GM10266 (cell line): ENCODE data around the gene XDH.

Experiments
- DNase-seq: peaks from one replicate; pipeline ENCODE4 v3.0.0; 2012; ENCODE audit errors: extremely low spot score
- TF ChIP-seq, protein P1 (sequence below): IDR thresholded peaks from 2 replicates; pipeline ENCODE4 v1.5.1; 2012; ENCODE audit warnings: mild to moderate bottlenecking, low read depth; ENCODE audit not compliant: control insufficient read depth, insufficient read depth; ENCODE audit errors: missing control alignments

The XDH gene

DNA sequence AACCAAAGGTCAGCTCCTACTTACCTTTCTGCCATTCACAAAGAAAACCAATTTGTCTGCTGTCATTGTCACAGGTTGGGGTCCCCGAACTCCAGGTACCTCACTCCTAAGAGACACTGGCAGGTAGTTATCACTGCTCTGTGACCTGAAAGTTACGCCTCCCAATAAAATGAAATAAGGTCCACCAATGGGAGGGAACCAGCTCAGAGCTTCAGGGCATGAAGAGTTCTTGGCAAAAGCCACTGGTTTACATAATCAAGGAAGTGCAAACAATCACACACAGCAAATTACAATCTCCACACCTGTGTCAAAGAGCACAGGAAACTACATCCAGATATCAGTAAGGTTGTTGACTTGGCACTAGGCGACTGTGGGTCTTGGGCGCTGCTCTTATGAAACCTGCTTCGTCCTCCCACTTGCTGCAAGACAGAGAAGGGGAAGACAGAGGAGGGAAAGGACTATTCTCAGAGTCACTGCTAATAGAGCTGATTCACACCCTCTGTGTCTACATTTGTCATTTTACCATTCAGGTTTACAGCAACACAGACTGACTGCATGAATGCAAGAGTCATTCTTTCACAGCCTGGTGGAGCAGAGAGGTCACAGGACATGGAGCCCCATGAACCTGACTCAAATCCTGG, at the start of gene XDH:
XDH (minus strand) TSS at position 142 of the 641 bp plus-strand sequence; CDS start at position 66, 76 bp downstream.
- TF ChIP-seq, protein P1, sequence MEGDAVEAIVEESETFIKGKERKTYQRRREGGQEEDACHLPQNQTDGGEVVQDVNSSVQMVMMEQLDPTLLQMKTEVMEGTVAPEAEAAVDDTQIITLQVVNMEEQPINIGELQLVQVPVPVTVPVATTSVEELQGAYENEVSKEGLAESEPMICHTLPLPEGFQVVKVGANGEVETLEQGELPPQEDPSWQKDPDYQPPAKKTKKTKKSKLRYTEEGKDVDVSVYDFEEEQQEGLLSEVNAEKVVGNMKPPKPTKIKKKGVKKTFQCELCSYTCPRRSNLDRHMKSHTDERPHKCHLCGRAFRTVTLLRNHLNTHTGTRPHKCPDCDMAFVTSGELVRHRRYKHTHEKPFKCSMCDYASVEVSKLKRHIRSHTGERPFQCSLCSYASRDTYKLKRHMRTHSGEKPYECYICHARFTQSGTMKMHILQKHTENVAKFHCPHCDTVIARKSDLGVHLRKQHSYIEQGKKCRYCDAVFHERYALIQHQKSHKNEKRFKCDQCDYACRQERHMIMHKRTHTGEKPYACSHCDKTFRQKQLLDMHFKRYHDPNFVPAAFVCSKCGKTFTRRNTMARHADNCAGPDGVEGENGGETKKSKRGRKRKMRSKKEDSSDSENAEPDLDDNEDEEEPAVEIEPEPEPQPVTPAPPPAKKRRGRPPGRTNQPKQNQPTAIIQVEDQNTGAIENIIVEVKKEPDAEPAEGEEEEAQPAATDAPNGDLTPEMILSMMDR: no peak
- no peak for DNase-seq

DNA sequence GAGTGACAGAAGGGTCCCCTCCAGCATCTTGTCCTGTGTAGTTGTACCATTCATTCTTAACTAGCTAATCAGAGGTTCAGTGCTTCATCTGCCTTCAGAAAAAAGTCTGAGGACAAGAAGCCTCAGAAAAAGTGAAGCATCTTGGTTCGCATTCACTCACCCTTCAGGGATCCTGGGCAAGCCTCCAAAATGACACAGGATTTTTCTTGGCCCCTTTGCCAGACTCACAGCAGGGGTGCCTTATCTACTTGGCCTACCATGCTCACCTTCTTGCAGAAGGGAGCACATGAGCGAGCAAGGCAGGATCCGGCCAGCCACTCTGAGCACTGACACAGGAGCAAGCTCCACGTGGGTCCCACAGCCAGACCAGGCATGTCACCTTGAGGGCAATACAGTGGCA, 43.1 kb upstream of the XDH start:
- no peak for DNase-seq
- TF ChIP-seq, protein P1: no peak

DNA sequence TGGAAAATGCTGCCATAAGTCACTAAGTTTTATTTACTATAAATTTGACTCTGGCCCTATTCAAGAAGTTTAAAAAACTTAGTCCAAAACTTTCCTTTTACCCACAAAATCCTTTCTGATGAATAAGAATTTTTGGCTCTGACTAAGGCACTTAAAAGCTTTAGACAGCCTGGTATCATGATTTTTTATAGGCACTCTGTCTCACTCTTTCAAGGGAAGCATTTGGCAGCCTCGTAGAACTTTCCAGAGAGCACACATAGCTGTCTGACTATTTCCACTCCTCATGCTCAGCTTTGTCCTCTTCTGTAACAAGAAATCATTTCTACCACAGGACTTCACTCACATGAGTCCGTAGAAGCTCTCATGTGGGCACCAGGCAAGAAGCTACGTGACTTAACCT, 32.3 kb upstream of the XDH start:
- TF ChIP-seq, protein P1: no peak
- DNase-seq: no peak

DNA sequence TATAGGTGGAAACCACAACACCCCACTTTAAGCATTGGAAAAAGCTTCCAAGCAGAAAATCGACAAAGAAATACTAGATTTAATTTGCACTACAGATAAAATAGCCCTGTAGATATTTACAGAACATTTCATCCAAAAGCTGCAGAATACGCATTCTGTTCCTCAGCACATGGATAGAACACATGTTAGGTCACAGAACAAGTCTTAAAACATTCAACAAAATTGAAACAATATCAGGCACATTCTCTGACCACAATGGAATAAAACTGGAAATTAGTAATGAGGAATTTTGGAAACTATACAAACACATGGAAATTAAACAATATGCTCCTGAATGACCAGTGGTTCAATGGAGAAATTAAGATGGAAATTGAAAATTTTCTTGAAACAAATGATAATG, 27.8 kb upstream of the XDH start:
- TF ChIP-seq, protein P1: no peak
- no peak for DNase-seq

DNA sequence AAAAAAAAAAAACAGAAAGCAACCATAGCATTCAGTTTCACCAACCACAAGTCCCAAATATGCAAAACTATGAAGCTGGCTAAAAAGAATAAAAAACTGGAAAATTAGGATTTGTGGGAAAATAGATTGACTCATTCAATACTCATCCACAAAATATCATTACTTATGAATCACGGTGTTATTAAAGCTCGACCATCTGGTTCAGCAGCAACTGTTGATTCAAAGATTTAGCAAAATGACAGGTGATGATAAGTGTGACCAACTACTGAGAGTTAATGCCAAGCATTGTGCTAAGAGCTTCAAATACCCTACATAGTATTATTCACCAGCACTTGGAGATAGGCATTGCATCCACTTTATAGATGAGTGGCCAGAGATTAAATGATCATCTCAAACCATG, 26.2 kb upstream of the XDH start:
- no peak for DNase-seq
- TF ChIP-seq, protein P1: no peak

DNA sequence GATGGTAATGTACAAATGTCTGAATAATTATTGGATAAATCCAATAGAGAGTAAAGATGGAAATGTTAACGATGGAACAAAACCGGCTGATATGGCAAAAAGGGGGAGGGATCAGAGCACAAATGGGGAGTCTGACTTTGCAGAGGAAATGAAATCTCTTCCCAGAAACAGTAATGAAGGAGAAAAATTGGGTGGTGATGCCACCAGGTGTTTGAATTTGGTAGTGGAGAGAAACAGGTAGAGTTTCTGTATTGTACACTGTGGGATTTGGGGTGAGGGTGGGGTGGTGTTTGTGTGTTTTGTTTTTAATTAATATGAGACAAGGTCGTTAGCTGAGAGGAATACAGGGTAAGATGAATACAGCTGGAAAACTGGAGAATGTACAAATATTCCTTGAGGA, 20.4 kb upstream of the XDH start:
- no peak for DNase-seq
- TF ChIP-seq, protein P1: no peak

DNA sequence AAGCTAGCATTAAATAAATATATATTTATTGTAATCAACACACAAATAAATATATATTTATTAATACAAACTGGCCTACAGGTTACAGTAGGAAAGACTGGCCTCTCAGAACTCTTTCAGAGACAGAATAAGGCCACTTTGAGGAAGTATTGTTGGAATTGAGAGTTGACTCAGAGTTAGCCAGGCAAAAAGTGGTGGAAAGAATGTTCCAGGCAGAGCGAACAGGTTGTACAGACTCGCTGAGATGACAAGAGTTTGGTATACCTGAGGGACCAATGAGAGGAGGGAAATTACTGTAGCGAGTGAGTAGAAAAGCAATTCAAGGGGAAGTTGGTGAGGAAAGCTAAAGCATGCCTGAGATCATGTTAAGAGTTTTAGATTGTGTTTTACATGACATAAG, 19.0 kb upstream of the XDH start:
- DNase-seq: no peak
- TF ChIP-seq, protein P1: no peak
